ENCODE results near the gene PRCP.

DNA sequence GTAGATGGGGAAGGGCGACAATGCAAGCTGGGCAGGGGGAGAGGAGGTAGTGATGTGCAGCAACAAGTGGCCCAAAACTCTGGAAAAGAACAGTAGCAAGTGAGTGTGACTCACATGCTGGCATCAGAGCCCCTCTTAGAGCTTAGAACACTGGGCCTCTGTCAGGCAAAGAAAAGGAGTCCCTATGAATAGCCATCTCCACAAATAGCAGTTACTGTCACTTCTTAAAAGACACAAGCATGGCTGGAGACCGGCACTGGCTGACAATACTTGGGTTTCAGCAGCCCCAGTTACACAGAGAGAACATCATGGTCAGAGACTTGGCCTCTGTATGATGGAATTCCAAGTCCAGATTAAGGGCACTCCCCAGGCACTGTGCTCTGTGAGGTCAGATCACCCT lies 58.2 kb downstream of the PRCP start:
- no peak for TF ChIP-seq EZH2 (IDR thresholded peaks at IDR 0.05; ENCODE audit: low read length, unreplicated experiment)
- TF ChIP-seq, protein P1, sequence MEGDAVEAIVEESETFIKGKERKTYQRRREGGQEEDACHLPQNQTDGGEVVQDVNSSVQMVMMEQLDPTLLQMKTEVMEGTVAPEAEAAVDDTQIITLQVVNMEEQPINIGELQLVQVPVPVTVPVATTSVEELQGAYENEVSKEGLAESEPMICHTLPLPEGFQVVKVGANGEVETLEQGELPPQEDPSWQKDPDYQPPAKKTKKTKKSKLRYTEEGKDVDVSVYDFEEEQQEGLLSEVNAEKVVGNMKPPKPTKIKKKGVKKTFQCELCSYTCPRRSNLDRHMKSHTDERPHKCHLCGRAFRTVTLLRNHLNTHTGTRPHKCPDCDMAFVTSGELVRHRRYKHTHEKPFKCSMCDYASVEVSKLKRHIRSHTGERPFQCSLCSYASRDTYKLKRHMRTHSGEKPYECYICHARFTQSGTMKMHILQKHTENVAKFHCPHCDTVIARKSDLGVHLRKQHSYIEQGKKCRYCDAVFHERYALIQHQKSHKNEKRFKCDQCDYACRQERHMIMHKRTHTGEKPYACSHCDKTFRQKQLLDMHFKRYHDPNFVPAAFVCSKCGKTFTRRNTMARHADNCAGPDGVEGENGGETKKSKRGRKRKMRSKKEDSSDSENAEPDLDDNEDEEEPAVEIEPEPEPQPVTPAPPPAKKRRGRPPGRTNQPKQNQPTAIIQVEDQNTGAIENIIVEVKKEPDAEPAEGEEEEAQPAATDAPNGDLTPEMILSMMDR (conservative IDR thresholded peaks at IDR 0.05; ENCODE audit: low read depth, low read length) = no peak

All from PC-3 (cell line).